T-helper 17 cell (primary cell): Measurements from ENCODE around the gene KRT81. TPM values are rescaled to one million over a fixed set of nuclear protein-coding genes. Genes with fewer than 3 reads are reported as not detected.

Source experiments
- ATAC-seq: fragments of 150-1000 bp; cut with Tn5 transposase; 2 replicates; pipeline ENCODE4 v1.10.0; 2021; ENCODE audit warnings: mild to moderate bottlenecking, moderate library complexity
- DNase-seq, 3 donors: peaks; one replicate each; pipeline versions ENCODE4 v3.0.0 to v3.0.0-alpha.2; 2020 to 2021
- H3K9me3 ChIP-seq: one replicate; pipeline ENCODE4 v1.7.0; 2013; ENCODE audit warnings: low read length, mild to moderate bottlenecking; ENCODE audit not compliant: control insufficient read depth, poor library complexity, severe bottlenecking
- H3K27ac Mint-ChIP-seq: one replicate; pipeline ENCODE4 v1.8.0; 2022; ENCODE audit warnings: mild to moderate bottlenecking, moderate library complexity, mixed read lengths
- H3K27me3 Mint-ChIP-seq: one replicate; pipeline ENCODE4 v1.8.0; 2022; ENCODE audit warnings: mixed read lengths
- H3K36me3 Mint-ChIP-seq: one replicate; pipeline ENCODE4 v1.8.0; 2022; ENCODE audit warnings: low read depth, mixed read lengths
- H3K4me1 Mint-ChIP-seq: one replicate; pipeline ENCODE4 v1.8.0; 2022; ENCODE audit warnings: mild to moderate bottlenecking, mixed read lengths
- H3K4me3 Mint-ChIP-seq: one replicate; pipeline ENCODE4 v1.8.0; 2022; ENCODE audit warnings: mild to moderate bottlenecking, moderate library complexity, mixed read lengths
- total RNA-seq, 4 donors: library from RNA in 2 of 4; stranded (reverse) in 2 of 4; gene quantifications; one replicate each; pipeline ENCODE4 v1.2.3 and lab custom pipeline; 2022 to 2026

KRT81 gene
- total RNA-seq, 2 donors from 2014 or later: not detected

GRCh38 chr12:52284562-52285171, 6.7 kb downstream of the KRT81 start:
- no peaks in the 10 kb centered on the region for H3K4me1 Mint-ChIP-seq

GRCh38 chr12:52280796-52281560, 10.4 kb downstream of the KRT81 start:
- H3K4me1 Mint-ChIP-seq: peaks cover 4% of the 10 kb centered on the region

More at GRCh38 chr12:52284562-52285171, 6.7 kb downstream of the KRT81 start:
- no peak overlapping the region for H3K27ac Mint-ChIP-seq
- H3K27me3 Mint-ChIP-seq: peaks cover 9% of the 10 kb centered on the region
- no peak overlapping the region for H3K4me3 Mint-ChIP-seq
- ATAC-seq: no peak
- no peak for DNase-seq
- H3K36me3 Mint-ChIP-seq: no peaks in the 10 kb centered on the region
- H3K9me3 ChIP-seq: no peaks in the 10 kb centered on the region

DNA sequence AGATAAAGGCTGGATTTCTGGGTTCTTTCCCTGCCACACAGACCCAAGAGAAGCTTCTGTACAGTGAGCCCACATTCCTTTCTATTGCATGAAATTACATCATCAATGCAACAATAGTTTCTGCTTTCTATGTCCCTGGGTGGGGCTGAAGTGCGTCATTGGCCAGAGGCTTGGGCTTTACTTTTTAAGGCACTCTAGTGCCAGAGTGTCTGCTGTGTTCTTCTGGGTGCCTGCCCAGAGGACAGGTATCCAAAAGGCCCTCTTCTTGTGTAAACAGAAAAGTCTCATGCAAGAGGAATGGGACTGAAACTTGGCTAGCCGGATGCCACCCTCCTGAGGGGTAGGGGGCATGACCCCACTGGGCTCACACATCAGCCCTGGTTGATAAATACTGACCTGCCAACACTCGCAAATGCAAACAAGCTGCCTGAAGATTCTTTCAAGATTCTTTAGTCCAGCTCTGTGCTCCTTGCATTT, 11.0 kb downstream of the KRT81 start:
- H3K36me3 Mint-ChIP-seq: no peaks in the 10 kb centered on the region
- no peak overlapping the region for H3K4me3 Mint-ChIP-seq
- no peak for DNase-seq
- no peak overlapping the region for H3K27ac Mint-ChIP-seq
- ATAC-seq: no peak
- H3K27me3 Mint-ChIP-seq: peaks cover 32% of the 10 kb centered on the region
- H3K4me1 Mint-ChIP-seq: peaks cover 4% of the 10 kb centered on the region
- H3K9me3 ChIP-seq: no peaks in the 10 kb centered on the region

More at GRCh38 chr12:52280796-52281560, 10.4 kb downstream of the KRT81 start:
- H3K36me3 Mint-ChIP-seq: no peaks in the 10 kb centered on the region
- H3K27ac Mint-ChIP-seq: no peak overlapping the region
- no peaks in the 10 kb centered on the region for H3K9me3 ChIP-seq
- ATAC-seq (no peak), DNase-seq (no peak)
- peaks cover 32% of the 10 kb centered on the region for H3K27me3 Mint-ChIP-seq
- H3K4me3 Mint-ChIP-seq: no peak overlapping the region

- no peaks in the 10 kb centered on the region for H3K36me3 Mint-ChIP-seq
- H3K4me3 Mint-ChIP-seq: peak overlapping the region; percentile 3
- H3K9me3 ChIP-seq: no peaks in the 10 kb centered on the region
- peaks cover 4% of the 10 kb centered on the region for H3K4me1 Mint-ChIP-seq
- no peak for DNase-seq
- no peak overlapping the region for H3K27ac Mint-ChIP-seq
- H3K27me3 Mint-ChIP-seq: peaks cover 35% of the 10 kb centered on the region
- no peak for ATAC-seq
These were observed 11.7 kb downstream of the KRT81 start for GRCh38 chr12:52279422-52280318.

DNA sequence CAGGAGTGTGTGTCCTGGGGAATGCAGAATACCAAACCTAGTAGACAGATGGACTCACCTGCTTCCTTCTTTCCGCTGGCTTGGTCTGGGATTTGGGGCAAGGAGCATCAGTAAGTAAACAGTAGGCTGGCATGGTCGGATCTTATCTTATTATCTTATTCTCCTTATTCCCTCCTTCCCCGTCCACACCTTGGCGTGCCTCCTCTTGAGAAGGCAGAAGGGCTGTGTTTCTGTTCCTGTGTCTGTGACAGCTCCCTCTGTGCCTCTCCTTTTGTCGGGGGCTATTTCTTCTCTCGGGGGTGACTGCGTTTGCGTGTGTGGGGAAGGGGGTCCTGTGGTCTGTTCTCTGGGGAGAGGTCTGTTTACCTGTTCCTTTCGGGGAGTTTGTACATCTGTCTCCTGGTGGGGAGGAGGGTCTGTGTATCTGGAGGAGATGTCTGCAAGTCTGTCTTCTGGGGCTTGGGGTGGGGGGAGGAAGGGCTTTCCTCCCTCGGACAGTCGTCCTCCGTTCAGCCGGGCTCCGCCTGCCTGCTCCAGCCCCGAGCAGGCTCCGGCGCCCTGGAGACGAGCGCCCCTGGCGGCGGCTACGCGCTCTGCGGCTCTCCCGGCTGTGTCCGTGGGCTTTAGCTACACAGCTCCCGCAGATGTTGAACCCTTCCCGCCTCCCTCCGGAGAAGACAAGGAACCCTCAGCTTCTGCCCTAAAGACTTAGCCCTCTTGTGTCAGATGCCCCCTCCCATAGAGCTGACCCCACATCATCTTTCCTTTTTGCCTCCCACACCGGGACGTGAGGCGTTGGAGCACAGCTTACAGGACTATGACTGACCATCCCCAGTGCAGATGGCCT, 12.5 kb downstream of the KRT81 start:
- no peaks in the 10 kb centered on the region for H3K9me3 ChIP-seq
- peaks cover 43% of the 10 kb centered on the region for H3K27me3 Mint-ChIP-seq
- H3K36me3 Mint-ChIP-seq: no peaks in the 10 kb centered on the region

DNA sequence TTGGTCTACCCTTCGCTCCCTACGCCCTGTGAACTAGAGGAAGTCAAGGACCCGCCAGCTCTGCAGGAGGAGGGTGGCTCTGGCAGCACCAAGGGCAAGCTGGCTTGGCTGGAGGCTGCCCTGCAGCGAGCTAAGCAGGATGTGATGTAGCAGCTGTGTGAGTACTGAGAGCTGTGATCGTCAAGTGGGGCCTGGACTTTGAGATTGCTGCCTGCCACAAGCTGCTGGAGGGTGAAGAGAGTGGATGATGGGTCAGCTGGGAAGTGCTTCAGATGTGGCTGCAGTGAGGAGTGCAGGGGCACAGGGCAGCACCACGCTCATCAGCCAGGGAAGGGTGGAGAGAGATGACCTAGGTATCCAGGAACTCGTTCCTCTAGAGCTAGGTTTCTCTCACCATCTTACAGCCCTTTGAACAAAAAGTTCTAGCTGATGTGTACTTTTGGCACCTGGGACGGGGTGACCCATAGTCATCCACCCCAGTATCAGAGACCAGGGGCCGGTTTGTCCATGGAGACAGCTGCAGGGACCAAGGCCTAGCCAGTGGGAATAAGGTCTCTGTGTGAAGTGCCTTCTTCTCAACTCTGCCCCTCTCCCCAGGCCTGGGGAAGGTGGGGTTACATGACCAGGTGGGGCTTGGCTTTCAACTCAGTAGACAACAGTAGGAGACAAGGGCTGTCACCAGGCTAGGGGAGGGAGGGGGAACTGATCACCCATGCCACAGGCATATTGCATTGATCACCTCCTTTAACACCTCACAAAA, 13.7 kb downstream of the KRT81 start:
- H3K27me3 Mint-ChIP-seq: peaks cover 43% of the 10 kb centered on the region
- no peak for DNase-seq
- no peak for ATAC-seq
- peaks cover 4% of the 10 kb centered on the region for H3K4me1 Mint-ChIP-seq
- peak overlapping the region; percentile 63 for H3K27ac Mint-ChIP-seq
- no peaks in the 10 kb centered on the region for H3K36me3 Mint-ChIP-seq
- H3K9me3 ChIP-seq: no peaks in the 10 kb centered on the region
- no peak overlapping the region for H3K4me3 Mint-ChIP-seq

More for the DNA sequence above, 12.5 kb downstream of the KRT81 start:
- Mint-ChIP-seq H3K4me3 (peak overlapping the region; percentile 3), H3K4me1 (peaks cover 4% of the 10 kb centered on the region), H3K27ac (no peak overlapping the region)
- ATAC-seq (peak; percentile 97), DNase-seq (peak; percentile 50 to 72 (median 60))

- Mint-ChIP-seq H3K36me3 (no peaks in the 10 kb centered on the region), H3K27me3 (peaks cover 49% of the 10 kb centered on the region), H3K27ac (no peak overlapping the region), H3K4me3 (no peak overlapping the region), H3K4me1 (peaks cover 4% of the 10 kb centered on the region)
- no peak for ATAC-seq
- DNase-seq: no peak
- H3K9me3 ChIP-seq: no peaks in the 10 kb centered on the region
These were observed 15.6 kb downstream of the KRT81 start for GRCh38 chr12:52275686-52276085.

DNA sequence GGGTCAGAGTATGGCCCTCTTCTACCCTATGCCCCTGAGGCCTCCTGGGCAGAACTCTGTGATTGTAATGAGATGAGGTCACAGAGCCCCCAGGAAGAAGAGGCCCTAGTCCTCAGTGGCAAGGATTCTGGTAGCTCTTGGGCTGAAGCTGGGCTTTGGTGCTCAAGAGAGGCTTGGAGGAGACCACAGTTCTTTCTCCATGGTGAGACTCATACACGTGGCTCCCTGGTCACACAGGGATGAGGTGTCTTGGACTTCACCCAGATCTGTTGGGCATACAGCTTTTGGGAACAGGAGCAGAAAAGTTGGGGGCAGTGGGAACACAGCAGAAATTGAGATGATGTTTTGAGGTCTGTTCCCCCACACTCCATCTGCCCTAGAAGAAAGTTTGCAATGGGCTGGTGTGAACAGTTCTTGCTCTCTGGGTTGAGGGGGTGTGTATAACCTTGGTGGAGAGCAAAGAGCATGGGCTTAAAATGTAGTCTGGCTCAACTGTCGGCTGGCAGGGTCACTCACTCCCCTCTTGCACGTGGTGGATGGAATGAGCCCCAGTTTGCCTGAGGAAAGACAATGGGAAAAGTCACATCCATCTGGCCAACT, 16.7 kb downstream of the KRT81 start, which contains the start of gene KRT86:
KRT86 (plus strand) TSS at position 125 of the 600 bp plus-strand sequence. CDS start 27,272 bp downstream, outside the sequence.
- Mint-ChIP-seq H3K36me3 (peaks cover 2% of the 10 kb centered on the region), H3K27me3 (peaks cover 48% of the 10 kb centered on the region), H3K27ac (no peak within 1 kb of the TSS), H3K4me1 (peaks cover 4% of the 10 kb centered on the region), H3K4me3 (no peak within 1 kb of the TSS)
- DNase-seq (no peak), ATAC-seq (no peak)
- no peaks in the 10 kb centered on the region for H3K9me3 ChIP-seq

DNA sequence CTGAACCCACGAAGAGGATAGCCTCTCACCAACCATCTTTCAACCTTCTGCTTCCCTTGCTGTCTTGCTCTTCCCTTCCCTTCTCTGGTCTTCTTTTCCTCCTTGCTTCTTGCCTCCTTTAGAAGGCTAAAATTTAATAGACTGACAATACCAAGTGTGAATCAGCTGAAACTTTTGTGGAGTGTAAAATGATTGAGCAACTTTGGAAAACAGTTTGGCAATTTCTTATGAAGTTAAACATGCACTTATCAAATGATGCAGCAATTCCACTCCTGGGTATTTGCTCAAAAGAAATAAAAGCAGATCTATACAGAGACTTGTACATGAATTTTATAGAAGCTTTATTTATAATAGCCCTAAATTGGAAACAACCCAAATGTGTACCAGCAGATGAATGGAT, 20.2 kb downstream of the KRT81 start:
- Mint-ChIP-seq H3K27me3 (peaks cover 31% of the 10 kb centered on the region), H3K27ac (no peak overlapping the region), H3K4me3 (no peak overlapping the region), H3K4me1 (no peaks in the 10 kb centered on the region), H3K36me3 (peaks cover 2% of the 10 kb centered on the region)
- DNase-seq (no peak), ATAC-seq (no peak)
- no peaks in the 10 kb centered on the region for H3K9me3 ChIP-seq

DNA sequence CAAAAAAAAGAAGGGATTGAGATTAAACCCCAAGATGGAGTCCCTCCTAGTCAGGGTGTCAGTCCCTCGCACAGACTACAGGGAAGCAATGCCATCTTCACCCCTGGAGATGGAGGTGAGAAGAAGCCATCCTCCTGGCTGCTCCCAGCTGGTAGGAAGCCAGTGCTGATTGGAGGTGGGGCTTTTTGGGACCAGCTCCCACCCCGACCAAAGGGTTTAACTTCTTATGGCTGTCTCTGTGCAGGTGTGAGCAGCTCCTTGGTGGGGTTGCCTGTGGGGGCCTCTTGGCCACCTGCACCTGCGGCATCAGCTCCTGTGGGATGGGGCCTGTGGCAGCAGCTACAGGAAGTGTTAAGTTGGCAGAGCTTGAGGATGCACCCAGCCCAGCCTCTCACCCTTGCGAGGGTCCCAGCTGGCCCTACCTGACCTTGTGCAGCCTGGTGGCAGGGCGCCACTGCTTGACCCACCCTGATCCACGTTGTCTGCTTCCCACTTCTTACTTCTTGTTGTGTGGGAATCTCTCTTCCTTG, 20.7 kb downstream of the KRT81 start:
- Mint-ChIP-seq H3K4me3 (no peak overlapping the region), H3K36me3 (peaks cover 2% of the 10 kb centered on the region), H3K27me3 (peaks cover 29% of the 10 kb centered on the region), H3K4me1 (no peaks in the 10 kb centered on the region), H3K27ac (no peak overlapping the region)
- ATAC-seq (no peak), DNase-seq (no peak)
- no peaks in the 10 kb centered on the region for H3K9me3 ChIP-seq

- H3K9me3 ChIP-seq: no peaks in the 10 kb centered on the region
- no peak overlapping the region for H3K4me3 Mint-ChIP-seq
- H3K27me3 Mint-ChIP-seq: peaks cover 25% of the 10 kb centered on the region
- H3K36me3 Mint-ChIP-seq: peaks cover 2% of the 10 kb centered on the region
- ATAC-seq: no peak
- DNase-seq: no peak
- no peaks in the 10 kb centered on the region for H3K4me1 Mint-ChIP-seq
- H3K27ac Mint-ChIP-seq: no peak overlapping the region
These were observed 23.1 kb downstream of the KRT81 start for GRCh38 chr12:52268212-52268611.
